Omental fat pad (tissue), 4 donors: ENCODE results near the gene PACS2. TPM values are rescaled to one million over a fixed set of nuclear protein-coding genes. Genes with fewer than 3 reads are reported as not detected.

Experiments used
- ATAC-seq: fragments of 150-250 bp; one replicate; pipeline ENCODE4 v1.9.1; 2016; ENCODE audit warnings: mild to moderate bottlenecking, moderate library complexity; ENCODE audit not compliant: low FRiP score
- DNase-seq: peaks from one replicate; pipeline ENCODE4 v3.0.0-alpha.2; 2019; ENCODE audit warnings: low spot score
- CTCF ChIP-seq, 3 donors: fragments of 450-650 bp; IDR thresholded peaks; one replicate each; pipeline ENCODE4 v1.5.1; 2016 to 2017; ENCODE audit warnings: antibody characterized with exemption in 3 of 3, mild to moderate bottlenecking in 3 of 3, moderate library complexity in 2 of 3
- total RNA-seq, 4 donors: library from RNA; depleted of rRNA; stranded (reverse); fragments of >200 nt; gene quantifications; one replicate each; pipeline ENCODE4 v1.1.0, GENCODE V29; 2016

Gene PACS2
- total RNA-seq, 4 donors from 2014 or later: 47.5 to 78.5 (median 68.9) TPM

DNA sequence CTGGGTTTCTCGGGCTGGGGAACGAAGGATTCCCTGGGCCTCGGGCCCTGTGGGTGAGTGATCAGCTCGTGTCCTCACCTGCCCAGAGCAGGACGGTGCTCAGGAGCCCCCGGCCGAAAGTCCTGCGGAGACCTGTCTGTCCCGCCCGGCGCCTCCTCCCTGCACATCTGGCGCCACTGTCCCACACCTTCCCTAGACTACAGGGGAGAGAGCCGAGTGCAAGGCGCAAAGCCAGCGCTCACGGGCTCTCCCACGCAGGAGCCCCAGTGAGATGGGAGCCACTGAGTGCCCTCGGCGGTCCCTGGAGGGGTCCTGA lies 70.7 kb downstream of the PACS2 start:
- no peak for DNase-seq
- TF ChIP-seq CTCF (IDR thresholded peaks at IDR 0.05): no peak
- ATAC-seq: no peak

DNA sequence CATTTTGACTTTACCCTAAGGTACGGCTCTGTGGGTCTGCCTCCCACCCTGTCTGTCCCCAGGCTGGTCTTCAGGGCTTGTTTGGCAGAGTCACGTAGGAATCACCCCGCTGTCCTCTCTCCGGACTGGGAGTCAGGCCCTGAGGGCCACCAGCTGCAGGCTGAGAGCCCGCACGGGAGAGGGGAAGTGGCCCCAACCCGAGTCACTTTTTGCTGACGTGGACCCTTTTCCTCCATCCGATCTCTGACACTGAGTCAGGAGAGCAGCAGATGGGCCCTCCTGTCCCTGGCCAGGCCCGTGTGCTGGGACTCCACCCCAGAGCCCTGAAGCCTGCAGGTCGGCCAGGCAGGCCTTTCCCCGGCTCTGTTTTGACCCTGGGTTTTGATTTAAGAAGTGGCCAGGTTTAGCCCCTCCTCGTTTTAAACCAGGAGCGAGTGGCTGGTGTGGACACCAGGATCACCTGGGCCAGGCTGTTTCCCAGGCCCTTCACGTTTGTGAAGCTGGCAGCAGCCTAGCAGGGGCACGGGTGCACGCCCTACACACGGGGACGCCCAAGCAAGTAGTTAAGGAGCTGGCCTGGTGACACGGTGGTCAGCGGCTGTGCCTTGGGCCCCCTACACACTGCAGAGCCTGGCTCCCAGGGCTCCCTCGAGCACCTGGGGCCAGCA lies 71.3 kb downstream of the PACS2 start:
- DNase-seq (no peak), ATAC-seq (no peak)
- TF ChIP-seq CTCF (IDR thresholded peaks at IDR 0.05): no peak

DNA sequence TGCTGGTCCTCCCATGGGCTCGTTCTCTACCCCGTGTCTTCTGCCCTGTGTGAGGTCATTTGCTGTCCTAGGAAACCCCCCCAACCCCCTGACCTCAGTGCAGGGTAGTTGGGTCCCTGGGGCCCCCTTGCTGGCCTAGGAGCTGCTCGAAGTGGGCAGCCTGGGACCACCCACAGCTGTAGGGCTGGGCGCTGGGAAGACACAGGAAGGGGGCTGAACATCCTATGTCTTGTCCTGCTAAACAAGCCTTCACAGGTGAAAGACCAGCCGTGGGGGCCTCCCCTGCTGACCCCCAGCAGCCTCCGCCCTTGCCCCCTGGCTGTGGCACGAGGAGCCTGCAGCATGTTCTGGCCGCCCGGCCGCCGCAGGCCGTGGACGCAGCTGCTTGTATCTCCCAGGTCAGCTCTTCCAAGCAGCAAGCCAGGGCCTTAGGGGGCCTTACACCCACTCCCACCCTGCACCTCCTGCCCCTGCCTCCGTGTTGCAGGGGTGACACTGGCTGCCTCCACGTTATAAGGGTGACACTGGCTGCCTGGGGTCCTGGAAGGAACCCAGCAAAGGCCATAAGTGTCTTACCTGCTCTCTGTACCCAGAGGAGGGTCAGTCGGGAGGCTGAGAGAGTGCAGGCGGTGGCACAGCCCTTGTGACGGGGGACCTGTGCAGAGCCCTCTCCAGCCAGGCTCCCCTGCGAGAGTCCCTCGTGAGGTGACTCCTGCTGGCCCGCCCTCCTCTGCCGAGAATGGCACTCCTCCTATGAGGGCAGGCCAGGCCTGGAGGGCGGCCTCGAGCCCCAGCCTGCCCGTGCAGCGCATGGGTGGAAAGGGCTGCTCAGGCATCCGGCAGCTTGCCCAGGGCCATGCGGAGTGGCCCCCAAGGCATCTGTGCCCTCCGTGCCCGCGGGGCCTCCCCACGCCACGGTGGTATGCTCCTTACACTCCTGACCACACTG lies 72.3 kb downstream of the PACS2 start:
- DNase-seq (no peak), ATAC-seq (no peak)
- TF ChIP-seq CTCF (IDR thresholded peaks at IDR 0.05): no peak

- ATAC-seq: no peak
- no peak for TF ChIP-seq CTCF (IDR thresholded peaks at IDR 0.05)
- no peak for DNase-seq
These were observed 73.0 kb downstream of the PACS2 start for GRCh38 chr14:105387530-105387922.

GRCh38 chr14:105388110-105388951 lies 73.8 kb downstream of the PACS2 start:
- DNase-seq (no peak), ATAC-seq (no peak)
- no peak for TF ChIP-seq CTCF (IDR thresholded peaks at IDR 0.05)

- no peak for DNase-seq
- no peak for TF ChIP-seq CTCF (IDR thresholded peaks at IDR 0.05)
- ATAC-seq: no peak
These were observed 74.4 kb downstream of the PACS2 start for GRCh38 chr14:105388976-105389375.
